Motor neuron (in vitro differentiated cells): ENCODE data around the gene GPER1. TPM values are rescaled to one million over a fixed set of nuclear protein-coding genes. Genes with fewer than 3 reads are reported as not detected.
A peak's percentile ranks its signal among the peaks of the same experiment; 100 is the strongest.

Source experiments
- ATAC-seq, 8 experiments: fragments of 200-7000 bp; cut with Tn5 transposase; replicated peaks in 6 of 8; 2 replicates each; pipeline ENCODE4 v1.8.0; 2021; ENCODE audit warnings: mild to moderate bottlenecking in 8 of 8, moderate library complexity in 8 of 8
- H3K27ac ChIP-seq, 2 donors: fragments of 250-450 bp; sonication (Bioruptor Pico); 2 replicates each; pipeline ENCODE4 v1.9.0; 2021; ENCODE audit warnings: antibody characterized with exemption in 2 of 2, mild to moderate bottlenecking in 2 of 2, moderate library complexity in 1 of 2
- H3K4me1 ChIP-seq, 2 donors: fragments of 250-450 bp; sonication (Bioruptor Pico); replicated peaks in 1 of 2; 2 replicates each; pipeline ENCODE4 v1.6.1; 2021; ENCODE audit warnings: antibody characterized with exemption in 2 of 2, mild to moderate bottlenecking in 2 of 2, moderate library complexity in 1 of 2
- H3K4me3 ChIP-seq, 5 donors: fragments of 250-450 bp; sonication (Bioruptor Pico); 2 replicates each; pipeline ENCODE4 v1.9.0; 2021; ENCODE audit warnings: antibody characterized with exemption in 5 of 5, mild to moderate bottlenecking in 5 of 5, moderate library complexity in 4 of 5
- WGBS, 10 experiments: fragments of 450-650 bp; shearing (Covaris generic); methylation state at CpG; one replicate each; pipeline ENCODE4 v1.0.0; 2022; 5-methylcytosine and 5-hydroxymethylcytosine counted together
- in situ Hi-C, 9 experiments: fragments of 400-800 bp; cut with MboI; loops; one replicate each; pipeline ENCODE4 v1.15.0; 2021; ENCODE audit warnings: low sequenced_read_pairs in 9 of 9, low pct_unique_long_range_greater_than_20kb in 2 of 9; ENCODE audit not compliant: unreplicated experiment in 9 of 9
- total RNA-seq, 8 experiments: library from RNA; unstranded; fragments of 300-600 nt; gene quantifications; 2 replicates each; pipeline versions ENCODE4 v1.2.3 to v1.2.4, GENCODE V29; 2022

GPER1 gene
- total RNA-seq, 8 experiments from 2014 or later, result 0.43 to 3.6 (median 1.1) TPM

DNA sequence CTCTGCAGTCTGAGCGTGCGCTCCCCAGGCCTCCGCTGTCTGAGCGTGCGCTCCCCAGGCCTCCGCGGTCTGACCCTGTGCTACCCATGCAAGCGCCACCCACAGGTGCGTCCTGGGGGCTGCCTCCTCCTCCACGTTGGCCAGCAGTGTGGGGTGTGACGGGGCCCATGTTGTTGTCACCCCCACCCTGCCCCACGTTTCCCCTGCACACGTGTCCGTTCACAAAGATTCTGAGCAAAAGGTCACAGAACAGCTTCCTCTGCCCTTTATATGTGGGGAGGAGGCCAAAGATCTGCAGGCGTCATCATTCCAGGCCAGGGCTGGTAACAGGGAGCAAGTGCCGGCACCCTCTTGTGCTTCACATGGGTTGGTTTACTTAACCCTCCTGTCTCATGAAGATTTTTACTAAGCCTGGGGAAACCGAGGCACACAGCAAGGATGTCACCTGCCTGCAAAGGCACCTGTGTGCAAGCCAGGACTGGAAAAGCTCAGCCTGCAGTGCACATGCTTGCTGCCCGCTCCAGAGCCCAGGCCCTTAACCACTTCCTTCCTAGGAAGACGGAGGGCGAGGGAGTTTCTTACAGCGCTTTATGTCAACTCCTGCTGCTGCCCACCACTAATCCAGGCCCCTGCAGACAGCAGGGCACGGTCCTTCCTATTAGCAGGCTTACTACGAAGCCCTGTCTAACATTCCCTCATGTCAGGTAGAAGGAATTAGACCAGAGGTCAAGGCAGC is 38.7 kb upstream of the GPER1 start:
- WGBS, 10 experiments, result 60 to 100% (median 85%) methylated on average over 1 to 12 of the region's 23 CpGs; no CpG with 5 or more reads in 6 of the 10 experiments
- Histone ChIP-seq H3K27ac (no peak overlapping the region), H3K4me1 (peaks cover 12 to 21% of the 10 kb centered on the region in 2 donors), H3K4me3 (no peak overlapping the region)
- ATAC-seq, result no peak
- in situ Hi-C loops, result no loop called here

DNA sequence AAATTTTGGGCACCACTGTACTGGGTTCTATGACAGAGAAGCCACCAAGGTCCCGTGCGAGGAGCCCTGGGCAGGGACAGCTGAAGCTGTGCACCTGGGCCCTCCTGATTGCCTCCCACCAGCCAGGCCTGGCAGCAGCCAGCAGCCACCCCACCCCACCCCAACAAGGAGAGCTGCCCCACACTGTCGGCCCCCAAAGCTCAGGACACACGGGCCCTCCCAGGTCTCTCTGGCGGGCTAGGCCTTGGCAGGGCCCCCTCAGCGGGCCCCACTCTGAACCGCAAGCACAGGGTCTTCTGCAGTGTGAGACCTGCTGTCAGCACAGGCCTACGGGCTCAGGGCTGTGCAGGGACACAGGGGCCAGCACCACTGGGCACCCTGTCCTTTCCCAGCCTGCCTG is 38.1 kb upstream of the GPER1 start:
- no peak for ATAC-seq
- in situ Hi-C loops, result no loop called here
- H3K4me3 ChIP-seq, result no peak overlapping the region
- no CpG with 5 or more reads among the region's 8 CpGs for WGBS, 10 experiments
- peaks cover 19 to 25% of the 10 kb centered on the region in 2 donors for H3K4me1 ChIP-seq
- H3K27ac ChIP-seq, result no peak overlapping the region

DNA sequence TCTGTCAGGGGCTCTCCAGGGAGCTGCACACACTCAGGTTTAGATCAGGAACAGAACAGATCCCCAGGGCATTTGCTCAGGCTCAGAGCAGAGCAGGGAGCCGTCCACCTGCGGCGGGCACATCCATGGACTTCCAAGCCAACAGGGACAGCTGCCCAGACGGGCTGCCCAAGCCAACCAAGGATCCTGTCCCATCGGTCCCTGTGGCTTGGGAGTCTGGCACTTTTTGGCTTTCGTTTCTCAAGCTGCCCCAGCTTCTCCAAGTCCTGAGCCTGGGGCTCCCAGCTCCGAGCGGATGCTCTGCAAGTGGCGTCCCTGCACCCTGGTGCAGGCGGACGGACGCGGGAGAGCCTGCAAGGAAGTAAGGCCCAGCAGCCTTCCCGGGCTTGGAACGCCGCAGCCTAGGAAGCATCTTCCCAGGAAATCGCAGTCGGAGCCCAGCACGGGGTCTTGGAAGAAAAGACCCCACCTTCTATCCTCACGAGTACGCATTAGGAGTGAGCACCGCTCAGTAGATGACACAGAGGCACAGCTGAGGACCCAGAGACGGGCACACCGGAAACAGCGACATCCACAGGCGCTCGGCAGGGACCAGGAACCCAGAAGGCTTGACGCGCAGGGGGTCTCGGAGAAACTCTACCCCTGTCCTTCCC is 37.5 kb upstream of the GPER1 start:
- no peak for ATAC-seq
- Histone ChIP-seq H3K4me3 (no peak overlapping the region), H3K4me1 (peaks cover 19 to 25% of the 10 kb centered on the region in 2 donors), H3K27ac (no peak overlapping the region)
- 75 to 96% (median 92%) methylated on average over 4 to 21 of the region's 30 CpGs; no CpG with 5 or more reads in 6 of the 10 experiments for WGBS, 10 experiments
- in situ Hi-C loops, result no loop called here

DNA sequence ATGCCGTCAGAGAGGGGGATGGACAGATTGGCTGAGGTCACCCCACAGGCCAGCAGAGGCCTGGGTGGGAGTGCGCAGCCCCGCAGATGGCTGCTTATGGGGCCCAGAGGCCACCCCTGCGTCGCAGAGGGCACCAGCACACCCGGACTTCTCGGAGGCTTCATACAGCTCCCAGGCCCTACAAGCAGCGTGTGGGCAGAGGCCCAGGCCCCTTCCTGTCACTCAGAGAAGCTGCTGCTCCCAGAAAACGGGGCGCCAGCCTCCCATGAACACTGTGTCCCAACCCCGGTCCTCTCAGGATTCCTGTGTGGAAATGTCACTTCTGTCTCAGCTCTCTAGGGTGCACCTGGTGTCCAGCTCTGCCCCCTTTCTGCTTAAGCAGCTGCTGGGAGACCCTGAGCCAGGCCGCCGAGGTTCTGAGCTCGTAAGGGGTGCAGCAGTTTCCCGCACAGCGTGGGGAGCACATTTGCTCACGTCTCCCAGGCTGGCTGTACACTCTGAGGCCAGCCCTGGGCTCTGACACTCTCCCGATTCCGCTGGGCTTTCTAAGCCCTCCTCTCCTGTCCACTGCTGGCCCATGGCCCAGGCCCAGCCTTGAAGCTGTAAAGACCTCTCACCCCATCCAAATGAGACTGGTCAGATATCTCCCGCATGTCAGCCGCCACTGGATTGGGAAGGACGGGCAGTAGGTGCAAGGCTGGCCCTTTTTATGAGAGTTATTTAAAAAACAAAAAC is 36.8 kb upstream of the GPER1 start:
- peaks cover 19 to 30% of the 10 kb centered on the region in 2 donors for H3K4me1 ChIP-seq
- ATAC-seq, result no peak
- no peak overlapping the region for H3K27ac ChIP-seq

DNA sequence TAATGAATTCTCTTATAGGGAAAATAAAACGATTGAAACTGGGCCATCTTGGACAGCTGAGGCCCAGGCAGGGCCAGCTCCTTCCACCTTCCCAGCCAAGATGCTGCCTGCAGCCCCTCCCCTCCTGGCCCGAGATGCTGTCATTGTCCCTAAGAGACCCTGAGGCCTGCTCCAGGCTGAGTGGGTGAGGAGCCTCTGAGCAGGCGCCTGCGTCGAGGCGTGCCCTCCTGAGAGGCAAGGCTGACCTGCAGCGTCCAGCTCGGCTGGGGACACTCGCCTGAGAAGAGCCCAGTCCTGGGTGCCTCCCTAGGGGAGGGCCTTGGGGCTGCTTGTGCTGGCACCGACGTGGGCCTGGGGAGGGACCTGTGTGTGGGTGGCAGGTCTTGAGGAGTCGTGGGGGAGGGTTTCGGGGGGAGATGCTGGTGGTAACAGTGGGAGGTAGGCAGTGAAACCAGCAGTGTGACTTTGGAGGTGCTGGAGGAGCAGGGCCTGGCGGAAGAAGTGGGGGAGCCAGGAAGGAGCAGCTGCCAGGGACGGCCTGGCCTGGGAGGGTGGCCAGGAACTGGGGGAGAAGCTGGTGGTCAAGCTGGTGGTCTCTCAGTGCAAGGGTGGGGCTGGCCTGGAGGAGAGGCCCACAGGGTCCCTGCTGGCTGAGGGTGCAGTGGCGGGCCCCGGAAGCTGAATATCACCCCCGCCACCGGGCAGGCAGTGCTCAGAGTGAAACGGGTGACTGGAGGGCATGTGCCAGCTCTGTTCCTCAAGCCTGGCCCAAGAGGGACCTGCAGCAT is 35.7 kb upstream of the GPER1 start:
- 0 to 100% (median 60%) methylated on average over 1 to 4 of the region's 20 CpGs; no CpG with 5 or more reads in 3 of the 10 experiments for WGBS, 10 experiments
- Histone ChIP-seq H3K4me3 (no peak overlapping the region), H3K4me1 (peaks cover 19 to 33% of the 10 kb centered on the region in 2 donors), H3K27ac (no peak overlapping the region)
- in situ Hi-C loops, result no loop called here
- peak in 3 of 8 experiments; percentile 2 to 20 (median 20) for ATAC-seq

More for the DNA sequence above, 36.8 kb upstream of the GPER1 start:
- 88 to 100% (median 95%) methylated on average over 2 to 6 of the region's 22 CpGs; no CpG with 5 or more reads in 4 of the 10 experiments for WGBS, 10 experiments
- H3K4me3 ChIP-seq, result no peak overlapping the region
- in situ Hi-C loops, result no loop called here

- ATAC-seq, result no peak
- H3K27ac ChIP-seq, result no peak overlapping the region
- WGBS, 10 experiments, result 60 to 82% (median 75%) methylated on average over 1 to 7 of the region's 17 CpGs; no CpG with 5 or more reads in 6 of the 10 experiments
- in situ Hi-C loops, result no loop called here
- H3K4me3 ChIP-seq, result no peak overlapping the region
- peaks cover 19 to 27% of the 10 kb centered on the region in 2 donors for H3K4me1 ChIP-seq
Observed at GRCh38 chr7:1053002-1053411, 34.9 kb upstream of the GPER1 start.

GRCh38 chr7:1053816-1054370 is 34.0 kb upstream of the GPER1 start:
- H3K4me1 ChIP-seq, result peaks cover 19 to 29% of the 10 kb centered on the region in 2 donors
- in situ Hi-C loops, result no loop called here
- no peak overlapping the region for H3K27ac ChIP-seq
- 67 to 100% (median 89%) methylated on average over 1 to 6 of the region's 17 CpGs; no CpG with 5 or more reads in 5 of the 10 experiments for WGBS, 10 experiments
- H3K4me3 ChIP-seq, result no peak overlapping the region
- no peak for ATAC-seq

GRCh38 chr7:1054438-1054837 is 33.5 kb upstream of the GPER1 start:
- no peak overlapping the region for H3K4me3 ChIP-seq

DNA sequence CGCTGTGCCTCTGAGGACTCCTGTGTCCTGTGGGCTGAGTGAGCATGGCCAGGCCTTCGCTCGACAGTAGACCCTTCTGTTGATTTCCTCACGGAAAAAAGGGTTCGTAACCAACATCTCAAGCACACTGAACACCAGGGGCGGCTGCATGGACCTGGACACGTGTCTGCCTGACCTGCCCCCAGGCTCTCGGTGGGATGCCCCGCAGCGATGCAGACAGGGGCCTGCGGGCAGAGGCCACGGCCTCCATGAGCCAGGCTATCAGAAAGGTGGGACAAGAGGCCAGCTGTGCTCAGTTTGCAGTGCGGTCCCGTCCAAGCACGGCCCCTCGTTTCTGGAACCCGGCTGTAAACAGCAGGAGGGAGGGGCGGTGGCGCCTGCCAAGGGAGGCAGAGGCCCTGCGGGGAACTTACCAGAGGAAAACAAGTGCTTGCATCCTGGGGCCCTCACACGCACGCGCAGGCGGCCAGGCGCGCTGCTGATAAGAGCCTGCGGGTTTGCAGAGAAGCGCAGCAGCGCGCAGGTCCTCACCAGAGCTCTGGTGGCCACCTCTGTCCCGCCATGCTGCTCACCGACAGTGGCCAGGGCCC is 33.0 kb upstream of the GPER1 start:
- Histone ChIP-seq H3K4me3 (no peak overlapping the region), H3K27ac (peak overlapping the region; percentile 3), H3K4me1 (peaks cover 19 to 35% of the 10 kb centered on the region in 2 donors)
- ATAC-seq, result peak in 4 of 8 experiments; percentile 12 to 43 (median 24)
- WGBS, 10 experiments, result 60 to 100% (median 60%) methylated on average over 1 to 4 of the region's 32 CpGs; no CpG with 5 or more reads in 7 of the 10 experiments
- in situ Hi-C loops, result no loop called here

More at GRCh38 chr7:1054438-1054837, 33.5 kb upstream of the GPER1 start:
- ATAC-seq, result peak in 5 of 8 experiments; percentile 13 to 74 (median 64)
- H3K4me1 ChIP-seq, result peaks cover 19 to 34% of the 10 kb centered on the region in 2 donors
- WGBS, 10 experiments, result 72 to 100% (median 77%) methylated on average over 1 to 13 of the region's 25 CpGs; no CpG with 5 or more reads in 6 of the 10 experiments
- in situ Hi-C loops, result no loop called here
- peak overlapping the region in 1 of 2 donors; percentile 3 for H3K27ac ChIP-seq

GRCh38 chr7:1055491-1055955 is 32.4 kb upstream of the GPER1 start:
- Histone ChIP-seq H3K4me1 (peaks cover 24 to 41% of the 10 kb centered on the region in 2 donors), H3K27ac (peak overlapping the region in 1 of 2 donors; percentile 32), H3K4me3 (no peak overlapping the region)
- ATAC-seq, result no peak
- 80 to 93% methylated on average over 1 to 6 of the region's 15 CpGs; no CpG with 5 or more reads in 8 of the 10 experiments for WGBS, 10 experiments
- in situ Hi-C loops, result no loop called here

- 86% methylated on average over 8 of the region's 36 CpGs; no CpG with 5 or more reads in 9 of the 10 experiments for WGBS, 10 experiments
- ATAC-seq, result peak in 2 of 8 experiments; percentile 1 to 19
- Histone ChIP-seq H3K4me1 (peaks cover 24 to 46% of the 10 kb centered on the region in 2 donors), H3K27ac (peak overlapping the region in 1 of 2 donors; percentile 32), H3K4me3 (no peak overlapping the region)
- in situ Hi-C loops, result no loop called here
Observed at GRCh38 chr7:1055956-1056784, 31.7 kb upstream of the GPER1 start.
